ENCODE measurements around the gene EPB41L4B.
"Not testable (repeated sequence)": the region's sequence is repeated elsewhere in the genome, so short reads cannot be mapped to it uniquely, and the experiment has no call there.

Gene EPB41L4B

GRCh38 chr9:109150925-109151545, 169.8 kb downstream of the EPB41L4B start:
- no peak for DNase-seq

DNA sequence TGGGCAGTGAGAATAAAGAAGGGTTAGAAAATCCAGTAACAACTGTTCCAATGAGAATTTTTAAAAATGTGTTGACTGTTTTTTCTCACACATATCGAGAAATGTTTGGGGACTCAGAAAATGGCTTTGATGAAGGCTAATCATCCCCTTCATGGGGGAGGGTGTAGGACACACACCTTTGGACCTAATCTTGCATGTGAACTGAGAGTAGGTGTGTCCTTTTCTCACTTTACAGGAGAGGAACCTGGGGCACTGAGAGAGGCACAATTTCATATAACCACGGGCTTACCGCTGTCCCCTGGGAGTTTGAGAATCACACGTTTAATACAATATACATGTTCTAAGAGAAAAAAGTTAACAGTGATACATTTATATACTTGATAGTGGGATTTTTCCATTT, 171.1 kb downstream of the EPB41L4B start:
- DNase-seq: no peak

GRCh38 chr9:109149089-109149488, 171.8 kb downstream of the EPB41L4B start:
- DNase-seq: no peak

DNA sequence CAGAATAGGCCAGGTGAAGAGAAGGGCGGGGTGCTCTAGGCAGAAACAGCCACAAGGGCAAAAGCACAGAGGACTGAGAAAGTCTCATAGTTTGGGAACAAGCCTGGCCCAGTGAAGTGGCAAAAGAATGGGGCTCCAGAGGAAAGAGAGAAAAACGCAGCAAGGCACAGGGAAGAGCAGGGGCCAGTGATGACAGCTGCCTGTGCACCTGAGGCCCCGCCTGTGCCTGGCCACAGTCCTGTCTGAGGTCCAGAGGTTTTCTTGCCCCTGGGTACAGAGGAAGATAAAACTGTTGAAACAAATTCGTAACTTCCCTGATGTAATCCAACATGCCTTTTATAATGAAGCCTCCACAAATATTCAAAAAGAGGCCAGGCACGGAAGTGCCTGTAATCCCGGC, 175.8 kb downstream of the EPB41L4B start:
- no peak for DNase-seq

DNA sequence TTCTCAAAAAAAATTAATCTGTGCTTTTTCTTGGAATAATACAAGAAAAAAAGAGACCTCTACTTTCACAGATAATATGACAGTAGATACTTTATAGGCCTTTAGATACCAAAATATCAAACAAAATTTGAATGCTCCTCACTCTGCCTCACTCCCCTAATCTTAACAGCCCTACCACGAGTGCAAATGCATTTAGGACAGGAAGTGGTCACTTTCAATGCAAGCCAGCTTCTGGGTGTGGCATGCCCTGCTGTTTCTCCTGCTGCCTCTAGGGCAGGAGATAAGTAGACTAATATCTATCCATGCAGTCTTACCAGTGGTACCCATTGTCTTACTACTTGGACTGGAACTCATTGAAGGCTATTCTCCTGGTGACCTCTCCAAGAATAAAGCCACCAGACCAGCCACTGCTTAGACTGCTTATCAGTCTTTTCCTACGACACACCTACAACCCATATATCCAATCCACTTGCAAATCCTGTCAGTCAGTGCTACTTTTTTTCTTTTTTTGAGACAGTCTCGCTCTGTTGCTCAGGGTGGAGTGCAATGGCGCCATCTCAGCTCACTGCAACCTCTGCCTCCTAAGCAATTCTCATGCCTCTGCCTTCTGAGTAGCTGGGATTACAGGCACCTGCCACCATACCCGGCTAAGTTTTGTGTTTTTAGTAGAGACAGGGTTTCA, 176.8 kb downstream of the EPB41L4B start:
- no peak for DNase-seq

GRCh38 chr9:109141375-109141774, 179.5 kb downstream of the EPB41L4B start:
- no peak for DNase-seq

GRCh38 chr9:109139851-109140250, 181.0 kb downstream of the EPB41L4B start:
- no peak for DNase-seq

DNA sequence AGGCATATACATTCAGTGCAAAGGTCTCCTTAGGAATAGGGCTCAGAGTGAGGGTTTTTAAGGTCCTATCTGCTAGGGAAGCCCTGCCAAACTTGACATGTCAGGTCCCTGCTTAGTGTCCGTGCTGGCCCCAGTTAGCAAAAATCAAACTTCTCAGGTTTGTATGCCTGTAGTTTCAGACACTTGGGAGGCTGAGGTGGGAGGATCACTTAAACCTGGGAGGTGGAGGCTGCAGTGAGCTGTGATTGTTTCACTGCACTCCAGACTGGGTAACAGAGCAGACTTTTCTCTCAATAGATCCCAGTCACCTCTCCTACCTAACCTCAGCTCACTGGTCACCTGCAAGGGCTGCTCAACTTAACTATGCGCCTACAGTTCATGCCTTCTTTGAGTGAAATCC, 182.4 kb downstream of the EPB41L4B start:
- DNase-seq: no peak

DNA sequence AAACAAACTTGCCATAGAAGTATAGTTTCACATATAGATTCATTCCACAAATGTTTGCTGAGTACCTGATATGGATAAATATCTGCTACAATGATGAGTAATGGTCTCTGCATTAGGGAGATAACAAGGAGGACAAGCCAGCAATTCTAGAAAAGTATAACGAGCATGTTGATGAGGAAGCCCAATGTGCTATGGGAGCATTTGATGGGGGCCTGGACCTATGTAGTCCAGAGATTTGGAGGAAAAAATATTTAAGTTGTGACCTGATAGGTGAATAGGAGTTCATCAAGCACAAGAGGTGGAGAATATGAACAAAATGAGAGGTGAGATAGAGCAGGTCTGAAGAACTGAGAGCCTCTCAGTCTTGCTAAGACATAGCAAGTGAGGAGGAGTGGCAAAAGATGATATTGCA, 186.7 kb downstream of the EPB41L4B start:
- DNase-seq: no peak

- no peak for DNase-seq
Measured at GRCh38 chr9:109133533-109133932, 187.3 kb downstream of the EPB41L4B start.

GRCh38 chr9:109132567-109133021, 188.3 kb downstream of the EPB41L4B start:
- no peak for DNase-seq

- DNase-seq: no peak
Measured at GRCh38 chr9:109129470-109130197, 191.2 kb downstream of the EPB41L4B start.

- not testable (repeated sequence) for DNase-seq
Measured at GRCh38 chr9:109126671-109127070, 194.2 kb downstream of the EPB41L4B start.

DNA sequence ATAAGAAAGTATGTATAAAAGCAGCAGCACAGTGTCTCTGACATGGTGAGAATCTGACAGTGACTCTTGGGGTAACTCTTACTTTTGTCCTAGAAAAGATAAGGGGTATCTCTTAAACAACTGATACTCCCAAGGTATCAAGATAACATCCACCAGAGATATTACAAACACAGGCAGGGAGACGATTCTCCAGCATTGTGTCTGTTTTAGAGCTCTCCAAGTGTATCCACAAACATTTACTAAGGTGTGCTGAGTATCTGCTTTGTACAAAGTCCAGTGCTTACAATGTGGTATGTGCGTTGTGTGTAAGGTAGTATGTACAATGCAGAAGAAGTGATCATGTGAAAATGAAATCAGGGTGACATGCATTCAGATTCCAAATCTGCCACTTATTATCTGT, 196.7 kb downstream of the EPB41L4B start:
- no peak for DNase-seq

DNA sequence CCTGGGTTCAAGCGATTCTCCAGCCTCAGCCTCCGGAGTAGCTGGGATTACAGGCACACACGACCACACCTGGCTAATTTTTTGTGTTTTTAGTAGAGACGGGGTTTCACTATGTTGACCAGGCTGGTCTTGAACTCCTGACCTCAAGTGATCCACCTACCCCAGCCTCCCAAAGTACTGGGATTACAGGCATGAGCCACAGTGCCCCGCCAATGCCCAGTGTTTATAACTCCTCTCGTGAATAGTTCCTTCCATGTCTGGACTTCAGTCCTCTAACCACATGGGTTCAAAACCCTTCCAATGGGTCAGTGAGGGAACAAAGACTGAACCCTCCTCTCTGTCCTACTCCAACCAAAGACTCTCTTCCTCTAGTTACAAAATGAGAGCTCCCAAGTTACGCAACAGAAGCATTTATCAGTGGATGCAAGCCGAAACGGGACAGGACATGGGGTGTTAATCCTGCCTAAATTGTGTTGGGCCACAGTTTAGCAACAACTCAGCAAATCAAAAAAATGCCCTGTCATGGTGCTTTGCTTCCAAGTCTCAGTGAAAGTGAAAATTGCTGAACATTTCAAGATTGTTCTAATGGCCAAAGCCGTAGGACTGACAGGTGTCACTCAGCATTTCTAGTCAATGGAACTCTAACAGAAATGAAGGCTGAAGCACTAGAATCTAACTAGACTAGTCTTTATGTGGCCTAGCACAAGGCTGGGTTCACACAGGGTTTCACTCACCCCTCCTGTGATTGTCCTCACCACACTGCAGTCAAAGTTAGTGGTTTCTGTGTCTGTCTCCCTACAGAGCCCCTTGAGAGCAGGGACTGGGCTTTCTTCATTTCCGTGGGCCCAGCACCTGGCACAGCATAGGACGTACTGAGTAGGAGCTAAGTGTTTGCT, 197.9 kb downstream of the EPB41L4B start:
- no peak for DNase-seq
